ENCODE data around the gene POLR1G.

DNA sequence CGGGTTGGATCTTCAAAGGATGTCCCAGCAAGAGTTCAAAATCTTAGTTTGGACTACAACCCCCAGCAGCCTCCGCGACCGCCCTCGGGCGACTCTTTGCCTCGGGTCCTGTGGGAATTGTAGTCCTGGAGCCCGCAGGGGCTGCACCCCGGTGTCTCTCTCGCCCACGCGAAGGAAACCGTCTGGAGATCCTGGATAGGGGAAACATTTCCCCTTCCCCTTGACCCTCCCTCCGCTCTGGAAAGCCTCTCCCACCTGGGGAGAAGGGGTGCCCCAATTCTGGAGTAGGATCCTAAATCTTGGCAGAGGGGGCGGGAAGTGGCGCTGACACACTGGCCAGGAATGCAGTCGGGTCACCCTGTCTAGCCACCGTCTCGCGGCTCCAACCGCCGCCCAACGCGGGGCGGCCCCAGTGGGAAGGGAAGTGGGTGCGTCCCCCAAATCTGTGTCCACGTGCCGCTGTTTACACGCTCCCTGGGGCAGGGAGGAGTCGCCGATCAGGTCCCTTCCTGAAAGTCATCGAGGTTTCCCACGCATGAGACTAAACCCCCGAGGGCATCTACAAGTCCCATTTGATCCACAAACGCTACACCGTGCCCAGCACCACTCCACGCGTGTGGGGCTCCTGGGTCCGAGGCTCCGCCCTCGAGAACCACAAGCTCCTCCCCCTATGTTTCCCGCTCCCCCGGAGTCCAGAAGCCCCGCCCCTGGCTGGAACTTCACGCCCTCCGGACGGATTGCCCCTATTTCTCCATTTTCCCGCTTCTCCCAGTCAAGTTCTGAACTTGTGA, 814 bp upstream of the POLR1G start:
- TF ChIP-seq, protein P1, sequence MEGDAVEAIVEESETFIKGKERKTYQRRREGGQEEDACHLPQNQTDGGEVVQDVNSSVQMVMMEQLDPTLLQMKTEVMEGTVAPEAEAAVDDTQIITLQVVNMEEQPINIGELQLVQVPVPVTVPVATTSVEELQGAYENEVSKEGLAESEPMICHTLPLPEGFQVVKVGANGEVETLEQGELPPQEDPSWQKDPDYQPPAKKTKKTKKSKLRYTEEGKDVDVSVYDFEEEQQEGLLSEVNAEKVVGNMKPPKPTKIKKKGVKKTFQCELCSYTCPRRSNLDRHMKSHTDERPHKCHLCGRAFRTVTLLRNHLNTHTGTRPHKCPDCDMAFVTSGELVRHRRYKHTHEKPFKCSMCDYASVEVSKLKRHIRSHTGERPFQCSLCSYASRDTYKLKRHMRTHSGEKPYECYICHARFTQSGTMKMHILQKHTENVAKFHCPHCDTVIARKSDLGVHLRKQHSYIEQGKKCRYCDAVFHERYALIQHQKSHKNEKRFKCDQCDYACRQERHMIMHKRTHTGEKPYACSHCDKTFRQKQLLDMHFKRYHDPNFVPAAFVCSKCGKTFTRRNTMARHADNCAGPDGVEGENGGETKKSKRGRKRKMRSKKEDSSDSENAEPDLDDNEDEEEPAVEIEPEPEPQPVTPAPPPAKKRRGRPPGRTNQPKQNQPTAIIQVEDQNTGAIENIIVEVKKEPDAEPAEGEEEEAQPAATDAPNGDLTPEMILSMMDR (IDR thresholded peaks at IDR 0.05; ENCODE audit: poor library complexity) = no peak
- TF ChIP-seq EZH2phosphoT487 (IDR thresholded peaks at IDR 0.05; ENCODE audit: low read depth, severe bottlenecking, unreplicated experiment) (no peak), EZH2 (IDR thresholded peaks at IDR 0.05; ENCODE audit: borderline replicate concordance) (no peak)
